Stimulated activated CD8-positive, alpha-beta memory T cell treated with anti-CD3 and anti-CD28 coated beads, Interleukin-7, amount 100 ng/mL, for 24 hours (primary cell): ENCODE data around the gene SLC38A9.
"Not testable (repeated sequence)": the region's sequence is repeated elsewhere in the genome, so short reads cannot be mapped to it uniquely, and the experiment has no call there.

Experiments used
- DNase-seq: peaks from one replicate; pipeline ENCODE4 v3.0.0-alpha.2; 2020; ENCODE audit warnings: low read depth

SLC38A9 gene

GRCh38 chr5:55712023-55712859 lies at the start of gene SLC38A9:
SLC38A9 (minus strand) TSS chr5:55712324; CDS start chr5:55697958, 14,366 bp downstream.
- DNase-seq: peak; percentile 85

- not testable (repeated sequence) for DNase-seq
Observed at GRCh38 chr5:55761721-55762120, 49.6 kb upstream of the SLC38A9 start.

GRCh38 chr5:55758714-55759113 lies 46.6 kb upstream of the SLC38A9 start:
- no peak for DNase-seq

GRCh38 chr5:55758231-55758630 lies 46.1 kb upstream of the SLC38A9 start:
- DNase-seq: no peak

GRCh38 chr5:55750499-55750898 lies 38.4 kb upstream of the SLC38A9 start:
- no peak for DNase-seq

- DNase-seq: no peak
Observed at GRCh38 chr5:55750063-55750462, 37.9 kb upstream of the SLC38A9 start.

- DNase-seq: no peak
Observed at GRCh38 chr5:55749387-55749786, 37.3 kb upstream of the SLC38A9 start.

- no peak for DNase-seq
Observed at GRCh38 chr5:55747778-55748318, 35.7 kb upstream of the SLC38A9 start.

- no peak for DNase-seq
Observed at GRCh38 chr5:55742778-55743177, 30.7 kb upstream of the SLC38A9 start.

- no peak for DNase-seq
Observed at GRCh38 chr5:55737793-55738192, 25.7 kb upstream of the SLC38A9 start, which contains the start of gene DDX4. DDX4 (plus strand) TSS chr5:55738061; CDS start chr5:55738964, 903 bp downstream.

GRCh38 chr5:55734658-55735057 lies 22.5 kb upstream of the SLC38A9 start:
- no peak for DNase-seq

- no peak for DNase-seq
Observed at GRCh38 chr5:55732585-55732984, 20.5 kb upstream of the SLC38A9 start.

- no peak for DNase-seq
Observed at GRCh38 chr5:55731848-55732247, 19.7 kb upstream of the SLC38A9 start.

GRCh38 chr5:55724281-55724680 lies 12.2 kb upstream of the SLC38A9 start:
- DNase-seq: no peak

GRCh38 chr5:55720188-55720703 lies 8.1 kb upstream of the SLC38A9 start:
- DNase-seq: no peak

GRCh38 chr5:55719026-55719425 lies 6.9 kb upstream of the SLC38A9 start:
- DNase-seq: not testable (repeated sequence)

- no peak for DNase-seq
Observed at GRCh38 chr5:55715519-55716078, 3.5 kb upstream of the SLC38A9 start.

GRCh38 chr5:55714749-55715148 lies 2.6 kb upstream of the SLC38A9 start:
- DNase-seq: no peak

- DNase-seq: no peak
Observed at GRCh38 chr5:55714339-55714738, 2.2 kb upstream of the SLC38A9 start.

GRCh38 chr5:55713871-55714270 lies 1.7 kb upstream of the SLC38A9 start:
- no peak for DNase-seq

GRCh38 chr5:55711507-55712022 lies 559 bp downstream of the SLC38A9 start:
- no peak for DNase-seq

GRCh38 chr5:55708732-55709131 lies 3.4 kb downstream of the SLC38A9 start:
- no peak for DNase-seq

- no peak for DNase-seq
Observed at GRCh38 chr5:55706230-55706629, 5.9 kb downstream of the SLC38A9 start.
